Astrocyte (in vitro differentiated cells and primary cell): ENCODE data around the gene PAX8.

Experiments used
- CTCF ChIP-seq: IDR thresholded peaks from 2 replicates; pipeline ENCODE4 v1.5.1; 2011; ENCODE audit warnings: low read depth, mild to moderate bottlenecking, inconsistent platforms, low read length, moderate library complexity; ENCODE audit not compliant: insufficient read depth
- EZH2 ChIP-seq: IDR thresholded peaks from 2 replicates; pipeline ENCODE4 v1.6.1; 2012; ENCODE audit warnings: mild to moderate bottlenecking, low read length, inconsistent platforms; ENCODE audit not compliant: insufficient read depth

DNA sequence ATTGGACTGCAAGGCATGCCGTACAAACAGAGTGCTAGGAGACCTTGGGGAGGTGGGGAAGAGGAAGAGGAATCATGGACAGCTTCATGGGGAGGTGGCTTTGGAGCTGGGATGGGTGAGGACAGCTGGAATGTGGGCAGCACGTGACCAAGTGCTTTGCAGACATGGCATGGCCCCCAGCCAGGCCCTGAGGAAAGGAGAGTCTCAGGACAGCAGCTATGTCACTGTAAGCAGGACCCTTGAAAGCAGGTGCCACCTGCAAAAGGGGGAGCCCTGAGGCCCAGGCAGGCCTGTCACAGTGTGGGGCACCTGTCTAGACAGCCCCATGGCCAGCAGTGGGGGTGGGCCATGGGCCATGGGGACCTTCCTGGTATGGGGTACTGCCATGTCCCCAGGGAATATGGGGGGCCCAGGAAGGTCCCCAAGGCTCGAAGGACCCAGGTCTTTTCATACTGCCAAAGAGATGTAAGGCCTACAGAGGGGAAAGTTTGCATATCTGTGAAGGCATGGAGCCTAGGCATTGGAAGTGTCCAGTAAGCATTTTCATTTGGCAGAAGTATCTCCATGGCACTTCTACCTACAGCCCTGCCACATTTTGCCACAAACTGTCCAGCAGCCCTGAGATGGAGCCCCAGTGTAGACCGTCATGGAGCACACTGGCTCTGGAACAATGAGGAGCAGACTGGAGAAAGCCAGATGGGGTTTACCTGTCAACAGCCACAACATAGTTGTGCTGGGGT lies 9.9 kb downstream of the PAX8 start:
- no peak for TF ChIP-seq EZH2
- TF ChIP-seq CTCF, result no peak
